Upper lobe of left lung (tissue), 4 donors: Measurements from ENCODE around the gene GATD1.

ENCODE experiments used
- EP300 ChIP-seq, 4 donors: sonication (generic); formaldehyde crosslinking; IDR thresholded peaks; one replicate each; pipeline ENCODE4 v1.5.1; 2017; ENCODE audit warnings: antibody characterized with exemption in 4 of 4, control low read depth in 2 of 4
- POLR2A ChIP-seq, 4 donors: fragments of 450-650 bp; IDR thresholded peaks; one replicate each; pipeline ENCODE4 v1.5.1; 2016 to 2017; ENCODE audit warnings: antibody characterized with exemption in 4 of 4, mild to moderate bottlenecking in 2 of 4
- POLR2AphosphoS5 ChIP-seq, 2 donors: sonication (generic); formaldehyde crosslinking; IDR thresholded peaks; one replicate each; pipeline ENCODE4 v1.5.1; 2017; ENCODE audit warnings: antibody characterized with exemption in 2 of 2
- TF ChIP-seq, protein P1 (sequence below), 6 experiments: fragments of 450-650 bp in 4 of 6; fragments of 200-600 bp in 2 of 6; sonication (generic) in 2 of 6; IDR thresholded peaks; one replicate each; pipeline ENCODE4 v1.5.1; 2016 to 2019; ENCODE audit warnings: antibody characterized with exemption in 6 of 6

DNA sequence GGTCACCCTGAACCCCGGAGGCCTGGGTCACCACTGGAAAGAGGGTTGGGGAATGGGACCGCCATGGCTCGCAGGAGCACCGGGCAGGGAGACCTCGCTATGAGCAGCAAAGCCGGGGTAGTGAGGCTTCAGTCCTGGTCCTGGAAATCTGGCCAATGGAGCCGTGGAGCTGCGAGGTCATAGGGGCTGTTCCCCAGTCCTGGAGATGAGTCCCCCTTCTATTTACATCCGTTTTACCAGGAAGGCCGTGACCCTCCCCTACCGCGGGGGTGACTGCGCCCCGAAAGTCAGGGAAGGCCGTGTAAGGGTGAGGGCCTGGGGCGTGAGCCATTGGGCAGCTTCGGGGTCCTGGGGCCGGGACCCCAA, 27.3 kb upstream of the GATD1 start:
- TF ChIP-seq EP300 (IDR thresholded peaks at IDR 0.05) (no peak), POLR2A (IDR thresholded peaks at IDR 0.05) (no peak), POLR2AphosphoS5 (IDR thresholded peaks at IDR 0.05) (no peak)
- TF ChIP-seq, protein P1, sequence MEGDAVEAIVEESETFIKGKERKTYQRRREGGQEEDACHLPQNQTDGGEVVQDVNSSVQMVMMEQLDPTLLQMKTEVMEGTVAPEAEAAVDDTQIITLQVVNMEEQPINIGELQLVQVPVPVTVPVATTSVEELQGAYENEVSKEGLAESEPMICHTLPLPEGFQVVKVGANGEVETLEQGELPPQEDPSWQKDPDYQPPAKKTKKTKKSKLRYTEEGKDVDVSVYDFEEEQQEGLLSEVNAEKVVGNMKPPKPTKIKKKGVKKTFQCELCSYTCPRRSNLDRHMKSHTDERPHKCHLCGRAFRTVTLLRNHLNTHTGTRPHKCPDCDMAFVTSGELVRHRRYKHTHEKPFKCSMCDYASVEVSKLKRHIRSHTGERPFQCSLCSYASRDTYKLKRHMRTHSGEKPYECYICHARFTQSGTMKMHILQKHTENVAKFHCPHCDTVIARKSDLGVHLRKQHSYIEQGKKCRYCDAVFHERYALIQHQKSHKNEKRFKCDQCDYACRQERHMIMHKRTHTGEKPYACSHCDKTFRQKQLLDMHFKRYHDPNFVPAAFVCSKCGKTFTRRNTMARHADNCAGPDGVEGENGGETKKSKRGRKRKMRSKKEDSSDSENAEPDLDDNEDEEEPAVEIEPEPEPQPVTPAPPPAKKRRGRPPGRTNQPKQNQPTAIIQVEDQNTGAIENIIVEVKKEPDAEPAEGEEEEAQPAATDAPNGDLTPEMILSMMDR (IDR thresholded peaks at IDR 0.05), result peak in 1 of 6 experiments; percentile 12
